SW 1271 (cell line): Measurements from ENCODE around the gene CNTN6.

ENCODE experiments used
- DNase-seq, 2 experiments: peaks; one replicate each; lab custom pipeline; 2025; lab: John Stamatoyannopoulos, UW

The CNTN6 gene

GRCh38 chr3:1423566-1424089 is 330.8 kb downstream of the CNTN6 start:
- no peak for DNase-seq

GRCh38 chr3:1439395-1439794 is 346.6 kb downstream of the CNTN6 start:
- DNase-seq = no peak

- DNase-seq = no peak
Measured at GRCh38 chr3:1442271-1442670, 349.4 kb downstream of the CNTN6 start.

GRCh38 chr3:1444195-1444594 is 351.4 kb downstream of the CNTN6 start:
- no peak for DNase-seq

GRCh38 chr3:1446531-1446930 is 353.7 kb downstream of the CNTN6 start:
- no peak for DNase-seq

GRCh38 chr3:1447452-1447851 is 354.6 kb downstream of the CNTN6 start:
- DNase-seq = no peak

GRCh38 chr3:1448443-1448842 is 355.6 kb downstream of the CNTN6 start:
- DNase-seq = no peak
